Skin epidermis (tissue), 12 donors: ENCODE results near the gene SLC6A17.

Experiments
- H3K27ac ChIP-seq, 21 experiments: fragments of 200-600 bp; sonication (generic) in 11 of 21; one replicate each; pipeline ENCODE4 v1.5.0; 2020; ENCODE audit warnings: mild to moderate bottlenecking in 3 of 21, inconsistent platforms in 2 of 21, moderate library complexity in 2 of 21
- H3K4me3 ChIP-seq, 7 experiments: fragments of 200-600 bp; sonication (generic) in 2 of 7; one replicate each; pipeline ENCODE4 v1.5.0; 2020; ENCODE audit warnings: inconsistent platforms in 2 of 7, mild to moderate bottlenecking in 2 of 7, moderate library complexity in 1 of 7

SLC6A17 gene

GRCh38 chr1:110250749-110251148 is 100.5 kb downstream of the SLC6A17 start:
- H3K4me3 ChIP-seq, result no peak overlapping the region
- H3K27ac ChIP-seq, result no peak overlapping the region
